SIG-M5 (cell line): ENCODE data around the gene MT1HL1.

ENCODE experiments used
- DNase-seq: peaks from one replicate; lab custom pipeline; 2025; lab: John Stamatoyannopoulos, UW

The MT1HL1 gene

DNA sequence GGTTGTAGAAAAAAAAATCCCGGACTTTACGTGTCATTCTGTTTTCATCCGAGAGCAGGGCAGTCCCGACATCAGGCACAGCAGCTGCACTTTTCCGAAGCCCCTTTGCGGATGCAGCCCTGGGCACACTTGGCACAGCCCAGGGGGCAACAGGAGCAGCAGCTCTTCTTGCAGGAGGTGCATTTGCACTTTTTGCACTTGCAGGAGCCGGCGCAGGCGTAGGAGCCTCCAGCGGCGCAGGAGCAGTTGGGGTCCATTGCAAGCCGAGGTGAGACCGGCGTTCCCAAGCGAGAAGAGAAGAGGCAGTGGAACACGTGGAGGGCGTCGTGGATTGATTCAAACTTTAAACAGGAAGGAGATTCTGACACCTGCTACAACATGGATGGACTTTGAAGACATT, at the start of gene MT1HL1:
MT1HL1 (minus strand) TSS at position 326 of the 400 bp plus-strand sequence; CDS start at position 257, 69 bp downstream.
- DNase-seq: no peak

DNA sequence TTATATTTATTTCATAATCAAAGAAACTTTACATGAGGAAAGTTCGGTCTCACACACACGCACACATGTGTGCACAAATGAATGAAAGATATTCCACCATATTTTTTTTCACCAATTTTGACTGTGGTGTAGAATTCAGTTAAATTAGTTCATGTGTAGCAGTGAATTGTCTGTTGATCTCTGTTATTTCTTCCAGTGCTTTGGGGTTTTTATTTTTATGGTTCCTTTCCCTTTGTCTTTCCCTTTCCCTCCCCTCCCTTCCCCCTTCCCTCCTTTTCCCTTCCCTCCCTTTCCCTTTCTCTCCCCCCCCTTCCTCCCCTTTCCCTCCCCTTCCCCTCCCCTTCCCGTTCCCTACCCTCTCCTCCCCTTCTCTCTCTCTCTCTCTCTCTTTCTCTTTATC, 46.7 kb upstream of the MT1HL1 start:
- DNase-seq: no peak

DNA sequence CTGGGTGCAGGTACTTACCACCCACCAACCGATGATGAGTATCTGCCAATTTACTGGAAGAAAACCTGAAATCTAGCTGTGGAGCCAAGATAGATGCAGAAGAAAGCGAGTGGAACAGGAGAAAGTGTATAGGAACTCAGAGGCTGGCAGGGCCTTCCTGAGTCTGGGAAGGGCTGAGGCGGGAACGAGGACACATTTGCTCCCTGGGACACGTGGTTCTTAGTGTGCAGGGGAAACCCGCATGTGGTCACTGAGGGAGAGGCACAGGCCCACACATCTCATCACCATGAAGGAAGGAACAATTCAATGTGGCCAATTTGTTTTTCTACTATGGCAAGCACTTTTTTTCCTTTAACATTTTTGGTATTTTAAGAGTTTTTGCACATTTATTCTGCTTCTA, 45.9 kb upstream of the MT1HL1 start:
- DNase-seq: no peak

DNA sequence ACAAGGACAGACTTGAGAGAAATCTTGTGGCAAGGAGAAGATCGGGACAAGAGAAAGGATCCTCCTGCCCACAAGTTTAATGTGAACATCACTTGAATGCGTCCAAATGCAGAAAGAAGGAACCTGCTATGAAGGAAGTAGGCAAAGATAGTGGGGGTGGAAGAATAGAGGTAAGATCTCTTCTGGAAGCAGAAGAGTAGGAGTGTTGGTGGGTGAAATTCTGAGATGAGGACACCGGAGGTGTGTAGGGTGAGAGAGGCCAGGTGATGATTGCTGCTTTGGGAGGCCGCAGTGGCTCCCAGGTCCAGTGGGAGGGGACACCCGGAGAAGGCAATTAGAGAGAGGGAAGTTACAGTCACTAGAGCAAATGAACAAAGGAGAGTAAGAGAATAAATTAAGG, 44.6 kb upstream of the MT1HL1 start:
- no peak for DNase-seq

DNA sequence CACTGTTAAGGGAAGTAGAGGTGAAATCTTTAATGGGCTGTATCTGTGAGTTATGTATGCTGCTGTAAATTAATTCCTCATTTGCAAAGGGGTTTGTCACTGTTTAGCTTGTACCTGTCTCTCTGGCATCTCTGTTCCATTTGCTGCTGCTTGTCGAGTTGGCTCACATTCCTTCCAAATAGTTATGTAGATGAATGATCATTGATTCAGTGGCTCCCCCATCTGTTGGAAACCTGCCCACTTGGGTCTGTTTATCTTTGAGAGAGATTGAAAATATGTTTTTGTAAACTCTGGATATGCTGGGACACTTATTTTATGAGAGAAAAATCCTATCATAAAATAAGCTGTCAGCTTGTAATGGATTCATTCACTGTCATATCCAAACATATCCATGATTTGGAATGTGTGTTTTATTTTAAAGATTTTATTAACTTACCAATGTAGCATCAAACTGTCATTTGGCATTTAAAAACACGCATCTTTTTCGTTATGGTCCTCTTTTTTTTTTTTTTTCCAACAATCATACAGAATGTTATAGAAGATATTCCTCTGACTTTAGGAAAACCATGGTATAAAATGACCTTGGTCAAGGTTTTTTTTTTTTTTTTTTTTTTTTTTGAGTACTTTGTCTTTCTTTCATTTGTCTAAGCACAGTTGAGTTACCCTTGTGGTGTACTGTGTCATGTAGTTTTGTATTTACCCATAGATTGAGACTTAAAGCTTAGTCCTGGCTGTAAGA, 41.2 kb upstream of the MT1HL1 start:
- no peak for DNase-seq

DNA sequence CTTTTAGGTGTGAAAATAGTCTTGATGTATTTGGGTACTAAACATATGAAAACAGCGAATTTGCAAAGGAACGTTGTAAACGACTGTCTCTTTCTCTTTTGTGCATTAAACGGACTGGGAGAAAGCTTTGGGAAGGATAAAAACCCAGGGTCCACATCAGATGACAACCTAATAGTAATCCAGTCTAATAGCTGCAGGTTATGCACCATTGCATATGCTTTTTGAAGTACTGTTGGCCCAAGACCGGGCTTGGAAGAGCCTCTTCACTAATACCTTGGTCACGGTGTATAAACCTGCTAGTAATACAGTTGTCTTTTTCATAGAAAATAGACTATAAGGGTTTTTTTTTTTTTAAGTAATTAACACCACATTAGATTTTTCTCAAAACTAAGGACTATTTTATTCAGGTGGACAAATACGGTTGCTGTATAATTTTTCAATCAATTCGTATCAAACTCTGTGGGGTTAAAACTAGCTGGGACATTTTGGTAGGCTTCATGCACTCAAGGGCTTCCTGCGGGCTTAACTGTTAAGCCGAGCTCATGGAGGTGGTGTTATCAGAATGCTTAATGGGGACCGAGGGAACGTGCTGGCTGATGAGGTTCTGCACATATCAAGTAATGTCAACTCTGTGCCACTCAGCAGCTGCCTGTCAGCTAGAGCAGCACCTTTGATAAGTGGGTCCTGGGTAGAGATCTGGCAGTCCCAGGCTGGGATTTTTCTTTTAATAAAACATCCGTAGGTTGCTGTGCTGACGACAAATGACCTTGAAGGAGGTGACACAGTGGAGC, 39.8 kb upstream of the MT1HL1 start:
- no peak for DNase-seq

DNA sequence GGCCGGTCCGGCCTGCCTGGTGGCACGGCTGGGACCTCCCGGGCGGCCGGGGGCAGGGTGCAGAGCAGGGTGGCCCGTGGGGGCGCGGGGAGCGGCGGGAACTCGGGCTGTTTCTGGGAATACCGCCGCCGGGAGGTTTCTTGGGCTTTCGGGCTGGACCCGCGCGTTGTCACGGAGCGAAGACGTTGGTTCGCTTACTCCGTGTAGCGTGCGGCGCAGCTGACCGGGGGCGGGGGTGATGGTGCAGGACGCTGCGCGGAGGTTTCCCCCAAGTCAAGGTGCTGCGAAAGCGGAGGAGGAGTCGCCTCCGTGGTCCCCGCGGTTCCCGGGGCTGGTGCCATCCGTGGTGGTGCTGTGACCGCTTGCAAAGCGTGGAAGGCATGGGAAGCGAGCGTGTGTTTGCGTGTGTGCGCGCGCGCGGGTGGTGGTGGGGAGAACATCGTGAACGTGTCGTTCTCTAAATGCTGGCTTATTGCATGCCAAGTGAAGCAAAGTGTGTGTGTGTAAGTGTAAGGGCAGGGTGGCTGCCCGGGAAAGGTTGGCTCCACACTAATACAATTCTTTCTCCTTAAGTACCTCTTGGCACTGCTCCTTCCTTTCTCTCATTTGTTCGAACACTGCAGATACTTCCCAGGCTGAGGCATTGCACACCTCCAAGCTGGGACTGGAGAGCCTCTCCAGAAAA, 38.8 kb upstream of the MT1HL1 start:
- no peak for DNase-seq

DNA sequence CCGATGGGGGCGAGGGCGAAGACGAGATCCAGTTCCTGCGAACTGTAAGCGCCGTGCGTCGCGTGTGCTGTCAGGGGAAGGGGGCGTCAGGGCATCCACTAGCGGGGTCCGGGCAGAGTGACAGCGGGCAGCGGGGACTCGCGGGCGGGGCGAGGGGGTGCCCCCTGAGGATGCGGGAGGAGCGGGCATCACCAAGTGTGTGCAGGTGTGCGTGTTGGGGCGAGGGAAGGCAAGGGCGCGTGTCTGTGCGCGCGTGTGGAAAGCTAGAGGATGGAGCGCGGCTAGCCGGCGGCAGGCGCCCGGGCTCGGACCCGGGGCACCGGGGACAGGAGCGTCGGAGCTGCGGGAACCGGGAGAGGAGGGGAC, 38.3 kb upstream of the MT1HL1 start:
- no peak for DNase-seq

DNA sequence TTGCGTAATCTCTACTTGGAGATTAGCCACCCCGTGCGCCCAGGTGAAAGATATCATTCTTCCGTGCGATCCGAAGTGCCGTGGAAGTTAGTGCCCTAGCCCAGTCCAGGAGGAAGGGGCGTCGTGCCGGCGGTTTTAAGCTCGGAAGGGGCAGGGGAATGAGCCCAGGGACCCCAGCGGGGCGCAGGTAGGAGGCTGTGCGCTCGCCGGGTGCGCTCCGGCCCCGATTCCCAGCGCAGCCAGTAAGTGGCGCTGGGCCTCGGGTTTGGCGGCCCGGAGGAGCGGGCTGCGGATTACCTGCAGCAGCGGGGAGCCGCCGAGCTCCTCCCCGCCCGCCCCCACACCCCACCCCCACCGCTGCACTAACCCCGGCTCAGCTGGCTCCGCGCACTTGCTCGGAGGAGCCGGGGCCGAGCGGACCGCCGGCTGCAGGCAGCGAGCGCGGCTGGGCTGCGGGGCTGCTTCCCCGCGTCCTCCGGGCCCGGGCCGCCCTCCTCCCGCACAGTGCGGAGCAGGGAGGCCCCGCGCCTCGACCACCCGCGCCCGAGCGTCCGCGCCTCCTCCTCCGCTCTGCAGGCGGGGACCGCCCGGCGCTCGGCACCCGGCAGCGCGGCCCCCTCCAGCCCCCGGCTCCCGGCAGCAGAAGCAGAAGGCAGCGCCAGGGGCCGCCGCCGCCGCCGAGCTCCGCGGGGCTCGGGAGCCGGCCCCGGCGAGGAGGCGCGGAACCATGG, 37.7 kb upstream of the MT1HL1 start, which contains the start of gene RYR2:
RYR2 (plus strand) TSS at position 390 of the 731 bp plus-strand sequence; CDS start at position 728, 338 bp downstream.
- no peak for DNase-seq

DNA sequence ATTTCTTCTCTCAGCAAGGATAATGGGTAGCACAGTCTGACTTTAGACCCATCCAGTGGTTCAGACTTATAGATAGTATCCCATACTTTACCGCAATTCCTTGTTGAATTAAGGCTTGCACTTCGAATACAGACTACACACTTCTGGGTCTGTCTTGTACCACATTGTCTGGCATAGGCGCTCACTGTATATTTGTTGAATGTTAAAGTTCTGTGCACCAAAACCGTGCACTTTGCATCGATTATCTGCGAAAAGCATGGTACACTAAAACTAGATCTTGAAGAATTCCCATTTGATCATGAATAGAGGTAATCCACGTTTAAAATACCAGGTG, 37.2 kb upstream of the MT1HL1 start:
- no peak for DNase-seq

DNA sequence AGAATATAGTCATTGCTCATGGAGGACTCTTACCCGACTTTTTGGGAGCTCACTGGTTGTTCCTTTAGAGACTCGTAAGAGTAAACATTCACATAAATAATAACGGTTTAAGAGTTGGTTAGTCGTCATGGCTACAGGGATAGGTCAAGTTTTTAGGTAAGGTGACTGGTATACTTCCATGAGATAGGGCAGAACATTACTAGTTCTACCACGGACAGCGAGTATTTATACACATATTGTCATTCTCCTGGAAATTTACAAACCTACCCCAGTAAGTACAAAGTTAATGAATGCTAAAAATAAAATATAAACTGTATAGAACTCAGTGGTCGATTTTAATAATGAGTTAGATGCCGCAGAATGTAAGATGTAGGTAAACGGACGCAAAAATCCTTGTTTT, 36.6 kb upstream of the MT1HL1 start:
- DNase-seq: no peak

DNA sequence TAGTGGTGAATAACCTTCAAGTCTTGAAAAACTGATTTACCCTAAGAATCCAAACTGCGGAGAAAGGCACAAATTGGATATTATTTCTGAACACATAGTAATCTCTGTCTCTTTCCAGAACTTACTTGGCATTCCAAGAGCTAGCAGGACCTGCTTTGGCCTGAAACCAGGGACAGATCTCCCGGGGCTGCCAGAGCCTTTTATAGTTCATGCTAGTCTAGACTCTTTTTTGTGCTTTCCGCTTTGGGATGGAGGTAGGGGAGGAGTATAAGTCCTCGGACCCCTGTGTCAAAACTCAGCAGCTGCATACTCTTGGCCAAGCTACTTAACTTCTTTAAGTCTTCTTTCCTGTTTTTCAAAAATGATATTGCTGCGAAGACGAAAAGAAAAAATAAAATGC, 34.0 kb upstream of the MT1HL1 start:
- no peak for DNase-seq

DNA sequence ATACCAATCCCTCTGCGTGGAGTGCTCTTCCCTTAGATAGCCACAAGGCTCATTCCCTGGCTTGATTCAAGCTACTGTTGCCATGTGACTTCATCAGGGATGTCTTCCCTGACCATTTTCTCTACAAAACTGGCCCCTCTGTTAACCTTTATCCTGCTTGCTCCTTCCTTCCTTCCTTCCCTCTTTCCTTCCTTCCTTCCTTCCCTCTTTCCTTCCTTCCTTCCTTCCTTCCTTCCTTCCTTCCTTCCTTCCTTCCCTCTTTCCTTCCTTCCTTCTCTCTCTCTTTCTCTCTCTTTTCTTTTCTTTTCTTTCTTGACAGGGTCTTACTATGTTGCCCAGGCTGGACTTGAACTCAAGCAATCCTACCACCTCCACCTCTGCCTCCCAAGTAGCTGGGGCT, 31.5 kb upstream of the MT1HL1 start:
- DNase-seq: no peak

DNA sequence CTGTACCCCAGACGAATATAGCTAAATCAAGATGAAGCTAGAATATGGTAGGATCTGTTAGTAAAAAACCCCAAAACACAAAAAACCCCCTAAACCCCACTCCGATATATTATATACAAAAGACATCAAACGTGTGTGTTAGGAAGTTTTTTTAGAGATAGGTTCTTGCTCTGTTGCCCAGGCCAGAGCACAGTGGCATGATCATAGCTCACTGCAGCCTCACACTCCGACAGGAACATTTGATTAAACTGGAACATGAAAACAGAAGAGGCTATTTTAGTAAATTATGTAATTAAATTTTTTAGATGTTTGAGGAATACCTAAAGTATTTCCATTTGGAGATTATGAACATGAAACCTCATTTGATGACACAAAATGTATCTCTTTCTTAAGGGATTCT, 29.6 kb upstream of the MT1HL1 start:
- DNase-seq: no peak

DNA sequence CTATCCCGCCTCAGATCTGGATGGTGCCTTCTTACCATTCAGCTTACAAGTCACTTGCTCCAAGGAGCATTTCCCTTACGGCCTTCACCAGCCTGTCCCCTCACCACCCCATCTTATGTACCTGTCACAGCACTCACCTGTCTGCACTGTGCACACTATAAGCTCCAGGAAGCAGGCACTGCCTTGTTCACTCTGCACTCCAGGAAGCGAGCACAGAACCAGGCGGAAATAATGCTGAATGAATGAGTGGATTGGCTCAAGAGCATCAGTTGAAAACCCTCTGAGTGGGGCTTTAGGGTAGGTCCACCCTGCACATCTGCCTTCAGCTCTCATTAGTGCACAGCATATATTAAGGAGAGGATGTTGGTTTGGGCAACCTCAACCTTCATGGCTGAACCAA, 28.8 kb upstream of the MT1HL1 start:
- no peak for DNase-seq

DNA sequence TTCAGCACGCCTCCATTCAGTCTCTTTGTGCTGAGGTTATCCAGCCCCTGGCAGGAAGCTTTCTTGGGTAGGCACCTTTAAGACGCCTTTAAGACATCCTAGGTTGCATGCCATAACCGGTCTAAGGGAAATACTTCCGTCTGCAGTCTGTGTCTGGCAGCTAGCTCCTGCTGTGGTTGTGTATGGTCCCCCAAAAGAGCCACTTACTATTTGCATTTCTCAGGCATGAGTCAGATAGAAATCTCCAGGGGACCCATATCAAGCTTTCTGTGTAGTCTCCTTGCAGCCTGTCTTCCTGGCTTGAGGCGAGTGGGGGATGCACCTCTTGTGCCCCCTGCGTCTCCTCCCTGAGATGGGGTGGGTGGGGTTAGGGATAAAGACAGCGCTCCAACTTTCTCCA, 27.8 kb upstream of the MT1HL1 start:
- no peak for DNase-seq

DNA sequence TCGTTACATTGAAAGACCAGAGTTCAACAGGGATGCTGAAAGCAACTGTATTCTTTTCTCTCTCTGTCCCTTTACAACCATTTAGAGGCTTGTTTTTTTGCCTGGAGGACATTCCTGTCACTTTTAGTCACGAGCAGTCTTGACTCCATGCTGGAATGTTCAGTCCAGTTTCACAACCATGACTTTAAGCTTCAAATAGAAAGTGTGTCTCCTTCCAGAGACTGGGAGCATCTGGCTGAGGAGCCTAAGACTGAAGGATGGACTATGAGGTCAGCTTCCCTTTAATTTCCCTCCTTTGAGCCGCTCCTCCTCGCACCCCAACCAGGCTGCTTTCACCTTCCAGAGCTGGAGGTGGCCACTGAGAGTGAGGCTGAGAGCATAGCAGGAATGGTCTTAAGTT, 27.2 kb upstream of the MT1HL1 start:
- no peak for DNase-seq

DNA sequence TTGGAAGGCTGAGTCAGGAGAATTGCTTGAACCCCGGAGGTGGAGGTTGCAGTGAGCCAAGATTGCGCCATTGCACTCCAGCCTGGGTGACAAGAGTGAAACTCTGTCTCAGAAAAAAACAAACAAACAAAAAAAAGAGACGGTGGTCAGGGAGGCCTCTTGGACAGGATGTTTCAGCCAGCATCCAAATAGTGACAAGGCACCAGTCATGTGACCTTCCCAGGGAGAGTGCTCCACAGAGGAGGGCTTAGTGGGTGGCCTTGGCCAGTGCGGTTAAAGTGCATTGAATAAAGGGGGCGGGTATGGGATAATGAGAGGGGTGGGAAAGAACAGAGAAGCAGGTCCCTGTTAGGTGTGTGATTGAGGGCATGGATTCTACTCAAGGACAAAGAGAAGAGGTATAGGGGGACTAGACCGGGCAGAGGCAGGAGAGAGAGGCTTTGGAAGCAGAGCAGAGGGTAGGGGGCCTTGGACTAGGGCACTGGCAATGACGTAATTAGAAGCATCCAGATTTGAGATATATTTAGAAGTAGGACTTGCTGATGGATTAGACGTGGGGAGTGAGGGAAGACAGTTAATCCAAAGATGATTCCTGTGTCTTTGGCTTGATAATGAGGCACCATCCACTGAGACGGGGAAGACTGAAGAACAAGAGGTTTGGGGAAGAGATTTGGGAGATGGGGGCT, 25.8 kb upstream of the MT1HL1 start:
- DNase-seq: no peak

DNA sequence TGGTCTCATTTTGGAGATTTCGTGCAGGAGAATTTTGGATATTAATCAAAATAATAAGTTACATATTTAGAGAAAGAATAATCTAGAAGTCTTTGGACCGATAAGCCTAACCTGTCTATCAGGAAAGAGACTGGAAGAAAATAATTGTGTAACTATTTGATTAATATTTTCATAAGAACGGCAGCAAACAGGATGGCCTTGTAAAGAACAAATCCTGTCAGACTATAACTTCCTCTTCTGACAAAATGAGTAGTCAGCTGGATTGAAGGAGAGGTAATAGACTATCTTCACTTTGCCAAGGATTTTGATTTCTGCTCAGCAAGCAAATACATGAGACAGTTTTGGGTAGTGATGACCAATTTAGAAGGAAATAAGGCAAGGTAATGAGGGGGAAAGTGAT, 25.0 kb upstream of the MT1HL1 start:
- no peak for DNase-seq

DNA sequence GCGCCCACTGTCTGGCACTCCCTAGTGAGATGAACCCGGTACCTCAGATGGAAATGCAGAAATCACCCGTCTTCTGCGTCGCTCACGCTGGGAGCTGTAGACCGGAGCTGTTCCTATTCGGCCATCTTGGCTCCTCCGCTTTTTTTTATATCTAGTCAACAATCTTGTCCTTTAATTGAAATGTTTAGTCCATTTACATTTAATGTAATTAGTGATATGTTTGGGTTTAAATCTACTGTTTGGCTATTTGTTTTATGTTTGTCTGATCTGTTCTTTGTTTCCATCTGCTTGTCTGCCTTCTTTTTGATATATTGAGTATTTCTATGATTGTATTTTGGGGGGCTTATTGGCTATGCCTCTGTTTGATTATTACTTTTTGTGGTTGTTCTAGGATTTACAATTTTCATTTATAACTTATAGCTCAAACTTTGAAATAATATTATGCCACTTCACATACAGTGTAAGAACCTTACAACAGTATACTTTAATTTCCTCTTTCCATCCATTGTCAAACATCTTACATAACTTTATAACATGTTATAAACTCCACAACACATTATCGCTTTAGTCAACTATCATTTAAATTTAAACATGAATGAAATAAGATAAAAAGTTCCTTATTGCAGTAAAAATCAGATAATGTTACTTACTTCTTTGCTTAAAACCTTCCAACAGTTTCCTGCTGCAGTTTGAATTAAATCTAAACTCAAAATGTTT, 21.3 kb upstream of the MT1HL1 start:
- DNase-seq: no peak

DNA sequence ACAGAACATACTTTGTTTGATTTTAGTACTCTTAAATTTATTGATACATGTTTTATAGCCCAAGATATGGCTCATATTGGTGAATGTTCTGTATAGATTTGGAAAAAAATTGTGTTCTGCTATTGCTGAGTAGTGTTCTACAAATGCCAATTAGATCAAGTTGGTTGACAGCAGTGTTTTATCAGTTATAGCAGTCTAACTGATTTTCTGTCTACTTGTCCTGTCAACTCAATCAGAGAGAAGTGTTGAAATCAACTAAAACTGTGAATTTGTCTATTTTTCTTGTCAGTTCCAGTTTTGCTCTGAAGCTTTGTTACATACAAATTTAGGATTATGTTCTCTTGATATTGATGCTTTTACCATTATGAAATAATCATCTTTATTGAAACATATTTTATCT, 14.7 kb upstream of the MT1HL1 start:
- DNase-seq: no peak
